Astrocyte (in vitro differentiated cells and primary cell): ENCODE data around the gene LYZ.

ENCODE experiments used
- CTCF ChIP-seq: IDR thresholded peaks from 2 replicates; pipeline ENCODE4 v1.5.1; 2011; ENCODE audit warnings: low read depth, mild to moderate bottlenecking, inconsistent platforms, low read length, moderate library complexity; ENCODE audit not compliant: insufficient read depth
- EZH2 ChIP-seq: IDR thresholded peaks from 2 replicates; pipeline ENCODE4 v1.6.1; 2012; ENCODE audit warnings: mild to moderate bottlenecking, low read length, inconsistent platforms; ENCODE audit not compliant: insufficient read depth

GRCh38 chr12:69350002-69350626 is 1.9 kb downstream of the LYZ start:
- TF ChIP-seq CTCF (no peak), EZH2 (no peak)
